Vagina (tissue), 2 donors: Measurements from ENCODE around the gene ELMOD3.

ENCODE experiments used
- POLR2AphosphoS5 ChIP-seq, 2 donors: sonication (generic); formaldehyde crosslinking; IDR thresholded peaks; one replicate each; pipeline ENCODE4 v1.9.0; 2017; ENCODE audit warnings: antibody characterized with exemption in 2 of 2, mild to moderate bottlenecking in 2 of 2, low read depth in 1 of 2; ENCODE audit not compliant: insufficient read depth in 1 of 2
- TF ChIP-seq, protein P1 (sequence below), 3 experiments: fragments of 450-650 bp in 2 of 3; fragments of 200-600 bp in 1 of 3; sonication (generic) in 1 of 3; IDR thresholded peaks; one replicate each; pipeline ENCODE4 v1.5.1; 2017 to 2019; ENCODE audit warnings: antibody characterized with exemption in 3 of 3, mild to moderate bottlenecking in 2 of 3, moderate library complexity in 2 of 3

DNA sequence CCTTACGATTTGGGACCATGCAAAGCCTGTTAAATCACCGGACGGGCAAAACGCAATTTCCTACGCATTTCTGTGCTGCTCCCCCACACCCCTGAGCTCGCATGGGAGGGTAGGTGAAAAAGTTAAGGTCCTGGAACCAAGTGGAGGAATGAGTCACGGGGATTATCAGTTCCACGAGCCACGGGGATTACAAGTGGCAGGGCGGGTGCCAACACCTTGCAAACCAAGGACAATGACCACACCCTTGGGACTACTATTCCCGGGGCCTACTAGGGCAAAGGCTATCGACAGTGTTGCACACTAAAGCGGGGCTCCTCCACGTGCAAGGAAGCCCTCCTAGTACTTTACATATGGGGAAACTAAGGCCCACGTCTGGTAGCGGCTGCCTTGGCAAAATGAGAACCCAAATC, 688 bp upstream of the ELMOD3 start:
- TF ChIP-seq, protein P1, sequence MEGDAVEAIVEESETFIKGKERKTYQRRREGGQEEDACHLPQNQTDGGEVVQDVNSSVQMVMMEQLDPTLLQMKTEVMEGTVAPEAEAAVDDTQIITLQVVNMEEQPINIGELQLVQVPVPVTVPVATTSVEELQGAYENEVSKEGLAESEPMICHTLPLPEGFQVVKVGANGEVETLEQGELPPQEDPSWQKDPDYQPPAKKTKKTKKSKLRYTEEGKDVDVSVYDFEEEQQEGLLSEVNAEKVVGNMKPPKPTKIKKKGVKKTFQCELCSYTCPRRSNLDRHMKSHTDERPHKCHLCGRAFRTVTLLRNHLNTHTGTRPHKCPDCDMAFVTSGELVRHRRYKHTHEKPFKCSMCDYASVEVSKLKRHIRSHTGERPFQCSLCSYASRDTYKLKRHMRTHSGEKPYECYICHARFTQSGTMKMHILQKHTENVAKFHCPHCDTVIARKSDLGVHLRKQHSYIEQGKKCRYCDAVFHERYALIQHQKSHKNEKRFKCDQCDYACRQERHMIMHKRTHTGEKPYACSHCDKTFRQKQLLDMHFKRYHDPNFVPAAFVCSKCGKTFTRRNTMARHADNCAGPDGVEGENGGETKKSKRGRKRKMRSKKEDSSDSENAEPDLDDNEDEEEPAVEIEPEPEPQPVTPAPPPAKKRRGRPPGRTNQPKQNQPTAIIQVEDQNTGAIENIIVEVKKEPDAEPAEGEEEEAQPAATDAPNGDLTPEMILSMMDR (IDR thresholded peaks at IDR 0.05), result no peak
- no peak for TF ChIP-seq POLR2AphosphoS5 (IDR thresholded peaks at IDR 0.05; ENCODE audit: insufficient read depth in 1 of 2, low read depth in 1 of 2)
